ENCODE data around the gene RBPJL. TPM values are rescaled to one million over a fixed set of nuclear protein-coding genes. Genes with fewer than 3 reads are reported as not detected.

RBPJL gene
- total RNA-seq, 1 experiment from 2014 or later: not detected

GRCh38 chr20:45269754-45270270 lies 36.8 kb upstream of the RBPJL start:
- no peak overlapping the region for H2AFZ ChIP-seq (ENCODE audit: low read length)
- ATAC-seq (no peak), DNase-seq (no peak)
- H3F3A ChIP-seq (ENCODE audit: low read length, unreplicated experiment): no peaks in the 10 kb centered on the region
- POLR2A ChIA-PET (ENCODE audit: unreplicated experiment): no interaction called here
- peaks cover 4% of the 10 kb centered on the region; the same call in 1 of the 2 replicates for H3K27me3 ChIP-seq (ENCODE audit: low read length)
- no peak overlapping the region for H3K27ac ChIP-seq (ENCODE audit: low read length)
- peaks cover 9% of the 10 kb centered on the region; the same call in 1 of the 2 replicates for H3K4me1 ChIP-seq (ENCODE audit: insufficient read depth, low read length)
- H3K9me3 ChIP-seq (ENCODE audit: low read length): no peaks in the 10 kb centered on the region
- no peak overlapping the region for H3K9ac ChIP-seq (ENCODE audit: low read length)
- intact Hi-C loops (cut with micrococcal nuclease): no loop called here
- no peaks in the 10 kb centered on the region for H3K79me2 ChIP-seq (ENCODE audit: low read length)
- CTCF ChIA-PET: no interaction called here
- no peaks in the 10 kb centered on the region for H3K9me2 ChIP-seq (replicated peaks; ENCODE audit: low read length)
- BruUV-seq (replicated peaks): no TSS peak
- H3K4me2 ChIP-seq (ENCODE audit: low read length): no peak overlapping the region
- TF ChIP-seq EZH2 (IDR thresholded peaks at IDR 0.05; ENCODE audit: low read length, unreplicated experiment): no peak
- no peak for TF ChIP-seq EZH2phosphoT487 (IDR thresholded peaks at IDR 0.05; ENCODE audit: borderline replicate concordance, low read length)
- TF ChIP-seq CTCF (conservative IDR thresholded peaks at IDR 0.05; ENCODE audit: low read depth, low read length): no peak
- H3K36me3 ChIP-seq (ENCODE audit: low read depth, low read length): no peaks in the 10 kb centered on the region
- H4K20me1 ChIP-seq (ENCODE audit: low read length): no peaks in the 10 kb centered on the region
- no peak overlapping the region for H3K4me3 ChIP-seq (ENCODE audit: low read length)

GRCh38 chr20:45275338-45275737 lies 31.3 kb upstream of the RBPJL start:
- Histone ChIP-seq H3K9me3 (ENCODE audit: low read length) (no peaks in the 10 kb centered on the region), H3K4me3 (ENCODE audit: low read length) (no peak overlapping the region), H3K27ac (ENCODE audit: low read length) (no peak overlapping the region), H3K36me3 (ENCODE audit: low read depth, low read length) (no peaks in the 10 kb centered on the region), H3K9me2 (replicated peaks; ENCODE audit: low read length) (no peaks in the 10 kb centered on the region), H3K4me1 (ENCODE audit: insufficient read depth, low read length) (no peaks in the 10 kb centered on the region), H2AFZ (ENCODE audit: low read length) (no peak overlapping the region), H4K20me1 (ENCODE audit: low read length) (no peaks in the 10 kb centered on the region), H3K79me2 (ENCODE audit: low read length) (no peaks in the 10 kb centered on the region), H3K4me2 (ENCODE audit: low read length) (no peak overlapping the region), H3K9ac (ENCODE audit: low read length) (no peak overlapping the region), H3K27me3 (ENCODE audit: low read length) (peaks cover 6% of the 10 kb centered on the region; the same call in 1 of the 2 replicates), H3F3A (ENCODE audit: low read length, unreplicated experiment) (no peaks in the 10 kb centered on the region)
- BruUV-seq (replicated peaks): no TSS peak
- ATAC-seq (no peak), DNase-seq (no peak)
- POLR2A ChIA-PET (ENCODE audit: unreplicated experiment): no interaction called here
- CTCF ChIA-PET: no interaction called here
- intact Hi-C loops (cut with micrococcal nuclease): no loop called here
- TF ChIP-seq CTCF (conservative IDR thresholded peaks at IDR 0.05; ENCODE audit: low read depth, low read length) (no peak), EZH2 (IDR thresholded peaks at IDR 0.05; ENCODE audit: low read length, unreplicated experiment) (no peak), EZH2phosphoT487 (IDR thresholded peaks at IDR 0.05; ENCODE audit: borderline replicate concordance, low read length) (no peak)

DNA sequence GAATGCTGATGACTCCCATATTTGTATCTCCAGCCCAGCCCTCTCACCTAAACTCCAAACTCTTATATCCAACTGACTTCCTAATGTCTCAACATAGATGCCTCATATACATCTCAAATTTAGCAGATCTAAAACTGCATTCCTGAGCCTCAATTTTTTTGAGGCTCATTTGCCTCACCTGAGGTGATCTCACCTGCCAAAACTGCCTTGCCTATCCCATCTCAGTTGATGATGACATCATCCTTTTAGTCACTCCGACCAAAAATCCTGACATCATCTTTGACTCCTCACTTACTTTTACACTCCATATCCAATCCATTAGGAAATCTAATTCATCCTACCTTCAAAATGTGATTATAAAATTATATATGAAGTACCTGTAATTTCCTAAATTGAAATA lies 26.6 kb upstream of the RBPJL start:
- Histone ChIP-seq H3K9me2 (replicated peaks; ENCODE audit: low read length) (no peaks in the 10 kb centered on the region), H3K4me1 (ENCODE audit: insufficient read depth, low read length) (peaks cover 16% of the 10 kb centered on the region), H3K79me2 (ENCODE audit: low read length) (no peaks in the 10 kb centered on the region), H3K9me3 (ENCODE audit: low read length) (no peaks in the 10 kb centered on the region), H3K36me3 (ENCODE audit: low read depth, low read length) (no peaks in the 10 kb centered on the region), H4K20me1 (ENCODE audit: low read length) (no peaks in the 10 kb centered on the region), H2AFZ (ENCODE audit: low read length) (no peak overlapping the region), H3K9ac (ENCODE audit: low read length) (no peak overlapping the region), H3K4me3 (ENCODE audit: low read length) (no peak overlapping the region), H3K4me2 (ENCODE audit: low read length) (no peak overlapping the region), H3F3A (ENCODE audit: low read length, unreplicated experiment) (no peaks in the 10 kb centered on the region), H3K27ac (ENCODE audit: low read length) (no peak overlapping the region), H3K27me3 (ENCODE audit: low read length) (peaks cover under 1% of the 10 kb centered on the region; the same call in 1 of the 2 replicates)
- intact Hi-C loops (cut with micrococcal nuclease): no loop called here
- CTCF ChIA-PET: interaction anchor here (1.1 kb wide), 1 partner anchor 142 kb away, joined by 5 read pairs; no protein-coding TSS in a partner anchor
- ATAC-seq: no peak
- no peak for TF ChIP-seq EZH2phosphoT487 (IDR thresholded peaks at IDR 0.05; ENCODE audit: borderline replicate concordance, low read length)
- TF ChIP-seq CTCF (conservative IDR thresholded peaks at IDR 0.05; ENCODE audit: low read depth, low read length): no peak
- TF ChIP-seq EZH2 (IDR thresholded peaks at IDR 0.05; ENCODE audit: low read length, unreplicated experiment): no peak
- peak; percentile 33 for DNase-seq
- POLR2A ChIA-PET (ENCODE audit: unreplicated experiment): no interaction called here
- BruUV-seq (replicated peaks): no TSS peak
